Smooth muscle cell (in vitro differentiated cells): ENCODE results near the gene C1orf35. TPM values are rescaled to one million over a fixed set of nuclear protein-coding genes. Genes with fewer than 3 reads are reported as not detected.

Experiments used
- DNase-seq: peaks from one replicate; lab custom pipeline; 2025; ENCODE audit not compliant: unreplicated experiment; lab: John Stamatoyannopoulos, UW
- H2AFZ ChIP-seq: fragments of 200-600 bp; sonication (generic); 2 replicates; pipeline ENCODE4 v1.6.0; 2016; ENCODE audit warnings: antibody characterized with exemption, low read depth, mild to moderate bottlenecking
- H3F3A ChIP-seq: fragments of 200-600 bp; sonication (generic); 2 replicates; pipeline ENCODE4 v1.6.0; 2017; ENCODE audit warnings: antibody characterized with exemption, low read depth
- H3K27ac ChIP-seq: fragments of 200-600 bp; sonication (generic); 2 replicates; pipeline ENCODE4 v1.5.1; 2016; ENCODE audit warnings: low read depth, mild to moderate bottlenecking
- H3K27me3 ChIP-seq: fragments of 200-600 bp; sonication (generic); 2 replicates; pipeline ENCODE4 v1.6.1; 2016; ENCODE audit warnings: low read depth, mild to moderate bottlenecking
- H3K36me3 ChIP-seq: fragments of 200-600 bp; sonication (generic); 2 replicates; pipeline ENCODE4 v1.5.1; 2016; ENCODE audit warnings: low read depth
- H3K4me1 ChIP-seq: fragments of 200-600 bp; sonication (generic); 2 replicates; pipeline ENCODE4 v1.5.1; 2016; ENCODE audit warnings: low read depth
- H3K4me2 ChIP-seq: fragments of 200-600 bp; sonication (generic); 2 replicates; pipeline ENCODE4 v1.6.0; 2016; ENCODE audit warnings: mild to moderate bottlenecking
- H3K4me3 ChIP-seq: fragments of 200-600 bp; sonication (generic); 2 replicates; pipeline ENCODE4 v1.5.1; 2016; ENCODE audit warnings: mild to moderate bottlenecking
- H3K79me2 ChIP-seq: fragments of 200-600 bp; sonication (generic); 2 replicates; pipeline ENCODE4 v1.6.0; 2016; ENCODE audit warnings: low read depth, mild to moderate bottlenecking
- H3K9ac ChIP-seq: fragments of 200-600 bp; sonication (generic); 2 replicates; pipeline ENCODE4 v1.6.0; 2016; ENCODE audit warnings: low read depth
- H3K9me3 ChIP-seq: fragments of 200-600 bp; sonication (generic); replicated peaks from 2 replicates; pipeline ENCODE4 v1.5.1; 2016; ENCODE audit warnings: low read depth
- H4K20me1 ChIP-seq: fragments of 200-600 bp; sonication (generic); 2 replicates; pipeline ENCODE4 v1.6.0; 2016; ENCODE audit warnings: low read depth
- WGBS: methylation state at CpG from one replicate; pipeline ENCODE4 v1.1.7; 2016; ENCODE audit warnings: low lambda C conversion rate; 5-methylcytosine and 5-hydroxymethylcytosine counted together
- polyA plus RNA-seq: library from polyadenylated mRNA; unstranded; fragments of >200 nt; fragmentation: Nextera tagmentation; extraction: Ambion mirVana; gene quantifications from 2 replicates; pipeline ENCODE4 v1.2.1, GENCODE V29; 2016
- total RNA-seq: library from RNA; depleted of rRNA; stranded (reverse); fragments of >200 nt; gene quantifications from 2 replicates; pipeline ENCODE4 v1.2.3, GENCODE V29; 2014
- TF ChIP-seq, protein P1 (sequence below): fragments of 200-600 bp; sonication (generic); IDR thresholded peaks from 2 replicates; pipeline ENCODE4 v1.5.1; 2017; ENCODE audit warnings: borderline replicate concordance, mild to moderate bottlenecking, antibody characterized with exemption; ENCODE audit not compliant: insufficient read depth, poor library complexity, severe bottlenecking

Gene C1orf35
- total and polyA plus RNA-seq, 2 experiments from 2014 or later, result 7.6 to 18.7 TPM

DNA sequence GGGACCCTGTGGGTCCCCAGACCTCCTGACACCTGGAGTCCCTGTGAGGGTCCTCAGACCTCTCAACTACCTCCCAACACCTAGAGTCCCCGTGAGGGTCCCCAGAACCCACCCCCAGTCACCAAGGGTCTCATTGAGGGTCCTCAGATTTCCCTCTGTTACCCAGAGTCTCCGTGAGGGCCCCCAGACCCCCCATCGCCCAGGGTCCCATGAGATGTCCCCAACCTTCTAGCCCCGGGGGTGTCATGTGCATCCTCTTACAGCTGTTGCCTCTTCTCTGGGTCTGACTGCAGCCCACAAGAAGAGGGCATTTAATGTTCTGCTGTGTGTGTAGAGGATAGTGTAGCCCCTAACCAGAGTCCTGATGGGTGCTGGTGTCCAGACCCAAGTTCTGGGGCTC is 44.6 kb upstream of the C1orf35 start:
- no peaks in the 10 kb centered on the region for H3K27me3 ChIP-seq
- H4K20me1 ChIP-seq, result peaks cover 80% of the 10 kb centered on the region
- peaks cover 8% of the 10 kb centered on the region for H3K4me1 ChIP-seq
- 100% methylated on average over 4 of the region's 4 CpGs for WGBS
- H3K79me2 ChIP-seq, result peaks cover 30% of the 10 kb centered on the region
- H3K9me3 ChIP-seq, result no peaks in the 10 kb centered on the region
- H3K4me2 ChIP-seq, result no peak overlapping the region
- no peaks in the 10 kb centered on the region for H3F3A ChIP-seq
- H2AFZ ChIP-seq, result no peak overlapping the region
- H3K9ac ChIP-seq, result no peak overlapping the region
- no peaks in the 10 kb centered on the region for H3K36me3 ChIP-seq
- H3K27ac ChIP-seq, result no peak overlapping the region
- TF ChIP-seq, protein P1, sequence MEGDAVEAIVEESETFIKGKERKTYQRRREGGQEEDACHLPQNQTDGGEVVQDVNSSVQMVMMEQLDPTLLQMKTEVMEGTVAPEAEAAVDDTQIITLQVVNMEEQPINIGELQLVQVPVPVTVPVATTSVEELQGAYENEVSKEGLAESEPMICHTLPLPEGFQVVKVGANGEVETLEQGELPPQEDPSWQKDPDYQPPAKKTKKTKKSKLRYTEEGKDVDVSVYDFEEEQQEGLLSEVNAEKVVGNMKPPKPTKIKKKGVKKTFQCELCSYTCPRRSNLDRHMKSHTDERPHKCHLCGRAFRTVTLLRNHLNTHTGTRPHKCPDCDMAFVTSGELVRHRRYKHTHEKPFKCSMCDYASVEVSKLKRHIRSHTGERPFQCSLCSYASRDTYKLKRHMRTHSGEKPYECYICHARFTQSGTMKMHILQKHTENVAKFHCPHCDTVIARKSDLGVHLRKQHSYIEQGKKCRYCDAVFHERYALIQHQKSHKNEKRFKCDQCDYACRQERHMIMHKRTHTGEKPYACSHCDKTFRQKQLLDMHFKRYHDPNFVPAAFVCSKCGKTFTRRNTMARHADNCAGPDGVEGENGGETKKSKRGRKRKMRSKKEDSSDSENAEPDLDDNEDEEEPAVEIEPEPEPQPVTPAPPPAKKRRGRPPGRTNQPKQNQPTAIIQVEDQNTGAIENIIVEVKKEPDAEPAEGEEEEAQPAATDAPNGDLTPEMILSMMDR, result no peak
- no peak for DNase-seq
- H3K4me3 ChIP-seq, result no peak overlapping the region

GRCh38 chr1:228147151-228147693 is 44.1 kb upstream of the C1orf35 start:
- Histone ChIP-seq H3K27ac (no peak overlapping the region), H2AFZ (no peak overlapping the region), H3F3A (no peaks in the 10 kb centered on the region), H3K79me2 (peaks cover 36% of the 10 kb centered on the region), H3K9ac (no peak overlapping the region), H3K27me3 (no peaks in the 10 kb centered on the region), H3K4me1 (peaks cover 8% of the 10 kb centered on the region), H3K36me3 (no peaks in the 10 kb centered on the region), H3K4me2 (no peak overlapping the region), H3K4me3 (no peak overlapping the region), H4K20me1 (peaks cover 86% of the 10 kb centered on the region), H3K9me3 (no peaks in the 10 kb centered on the region)
- TF ChIP-seq, protein P1, result no peak
- DNase-seq, result no peak
- WGBS, result 97% methylated on average over 20 of the region's 20 CpGs

DNA sequence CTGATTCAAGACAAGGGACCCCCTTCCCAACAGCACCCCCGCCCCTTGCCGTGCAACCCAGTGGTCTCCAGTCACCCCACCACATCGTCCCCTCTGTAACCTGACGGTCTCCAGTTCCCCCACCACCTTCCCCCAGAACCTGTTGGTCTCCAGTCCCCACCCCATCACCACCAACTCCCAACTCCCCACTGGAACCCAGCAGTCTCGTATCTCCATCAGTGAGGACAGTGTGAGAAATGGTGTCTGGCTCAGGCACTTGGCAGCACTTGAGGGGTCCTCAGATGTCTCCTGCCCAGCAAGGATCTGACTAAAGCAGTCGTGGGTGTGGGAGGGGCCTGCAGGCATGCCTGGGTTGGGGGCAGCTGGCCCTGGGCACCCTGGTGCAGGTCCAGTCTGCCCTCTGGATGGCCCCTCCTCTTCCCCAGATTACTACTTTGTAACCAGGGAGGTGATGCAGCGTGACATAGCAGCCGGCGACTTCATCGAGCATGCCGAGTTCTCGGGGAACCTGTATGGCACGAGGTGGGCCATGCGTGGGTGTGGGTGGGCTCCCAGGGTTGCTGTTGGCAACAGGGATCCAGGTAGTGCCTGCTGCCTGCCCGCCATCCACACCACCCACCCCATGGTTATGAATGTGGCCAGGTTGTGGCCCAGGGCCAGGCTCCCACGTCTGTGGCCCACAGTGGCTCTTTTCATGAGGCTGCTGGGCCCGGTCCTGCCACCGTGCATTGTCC is 43.5 kb upstream of the C1orf35 start:
- peaks cover 42% of the 10 kb centered on the region for H3K79me2 ChIP-seq
- TF ChIP-seq, protein P1, result no peak
- 88% methylated on average over 18 of the region's 18 CpGs for WGBS
- H3K27ac ChIP-seq, result no peak overlapping the region
- H3K27me3 ChIP-seq, result no peaks in the 10 kb centered on the region
- peaks cover 92% of the 10 kb centered on the region for H4K20me1 ChIP-seq
- H3F3A ChIP-seq, result no peaks in the 10 kb centered on the region
- no peak overlapping the region for H2AFZ ChIP-seq
- no peaks in the 10 kb centered on the region for H3K9me3 ChIP-seq
- peaks cover 10% of the 10 kb centered on the region for H3K4me1 ChIP-seq
- H3K36me3 ChIP-seq, result no peaks in the 10 kb centered on the region
- no peak overlapping the region for H3K4me2 ChIP-seq
- no peak overlapping the region for H3K9ac ChIP-seq
- no peak for DNase-seq
- H3K4me3 ChIP-seq, result no peak overlapping the region
